ENCODE measurements around the gene CSRP1. TPM values are rescaled to one million over a fixed set of nuclear protein-coding genes. Genes with fewer than 3 reads are reported as not detected.

The CSRP1 gene
- total and polyA plus RNA-seq, 9 of the 15 experiments (the other 6 are each of a cell fraction or from before 2014, with no cell fraction given): 6.8 to 39.4 (median 23.7) TPM

GRCh38 chr1:201493757-201494617 lies 12.9 kb downstream of the CSRP1 start:
- in situ Hi-C loops (cut with MboI): no loop called here
- Histone ChIP-seq H3K9ac (ENCODE audit: insufficient read depth in 1 of 2, low read depth in 2 of 2, low read length in 2 of 2) (no peak overlapping the region), H3K4me2 (ENCODE audit: insufficient read depth, low read length) (no peak overlapping the region), H3K4me3 (no peak overlapping the region), H3K9me1 (ENCODE audit: control insufficient read depth, insufficient read depth, low read length) (no peaks in the 10 kb centered on the region), H2AFZ (ENCODE audit: low read depth, low read length) (no peak overlapping the region), H3K27ac (ENCODE audit: extremely low read depth, low read depth, low read length) (no peak overlapping the region), H3K36me3 (ENCODE audit: control insufficient read depth, insufficient read depth, low read length) (no peaks in the 10 kb centered on the region), H4K20me1 (replicated peaks; ENCODE audit: control insufficient read depth, insufficient read depth, low read length) (no peaks in the 10 kb centered on the region), H3K4me1 (replicated peaks in 1 of 2; ENCODE audit: control insufficient read depth in 2 of 2, insufficient read depth in 2 of 2, low read length in 2 of 2) (peaks cover 0 to 3% of the 10 kb centered on the region in 2 experiments; a peak in 3 of 5 replicates), H3K79me2 (ENCODE audit: control insufficient read depth, insufficient read depth, low read length) (no peaks in the 10 kb centered on the region), H3K9me3 (replicated peaks; ENCODE audit: control insufficient read depth, insufficient read depth, low read depth, low read length) (no peaks in the 10 kb centered on the region), H3K27me3 (ENCODE audit: control insufficient read depth in 2 of 2, insufficient read depth in 2 of 2, low read length in 2 of 2) (peaks cover 0 to 10% of the 10 kb centered on the region in 2 experiments; a peak in 1 of 5 replicates)
- no peak for ATAC-seq
- no TSS peak for BruUV-seq (replicated peaks)
- no peak for DNase-seq (ENCODE audit: extremely low read depth in 1 of 4, low spot score in 3 of 4)
- POLR2A ChIA-PET: interaction anchor here (0.5 to 1.6 kb wide), 2 partner anchors 8 to 10 kb away, joined by 3 to 4 read pairs; no protein-coding TSS in a partner anchor
- WGBS (ENCODE audit: insufficient coverage, low coverage, missing lambda C conversion rate): 44% methylated on average over 15 of the region's 15 CpGs
- TF ChIP-seq PBX2 (CRISPR knock-in tag; IDR thresholded peaks at IDR 0.05; ENCODE audit: low read depth): no peak
- TF ChIP-seq PBX2 (tag; conservative IDR thresholded peaks at IDR 0.05; ENCODE audit: low read depth): peak; percentile 69
- TF ChIP-seq ZNF780A (CRISPR knock-in tag; IDR thresholded peaks at IDR 0.05): no peak
- 0 out of 2 replicates have a peak, but pooled peaks have one; percentile 17 for TF ChIP-seq EGR1 (conservative IDR thresholded peaks at IDR 0.05)
- peak; percentile 28; the same call in 1 of the 2 replicates for TF ChIP-seq PKNOX1 (IDR thresholded peaks at IDR 0.05)
- TF ChIP-seq, protein P1, sequence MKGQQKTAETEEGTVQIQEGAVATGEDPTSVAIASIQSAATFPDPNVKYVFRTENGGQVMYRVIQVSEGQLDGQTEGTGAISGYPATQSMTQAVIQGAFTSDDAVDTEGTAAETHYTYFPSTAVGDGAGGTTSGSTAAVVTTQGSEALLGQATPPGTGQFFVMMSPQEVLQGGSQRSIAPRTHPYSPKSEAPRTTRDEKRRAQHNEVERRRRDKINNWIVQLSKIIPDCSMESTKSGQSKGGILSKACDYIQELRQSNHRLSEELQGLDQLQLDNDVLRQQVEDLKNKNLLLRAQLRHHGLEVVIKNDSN (CRISPR knock-in tag; IDR thresholded peaks at IDR 0.05): 0 out of 2 replicates have a peak, but pooled peaks have one; percentile 6
- peak; percentile 54 for TF ChIP-seq MEIS2 (IDR thresholded peaks at IDR 0.05; ENCODE audit: partially characterized antibody)
- CTCF ChIA-PET (ENCODE audit: low intra/inter-chr PET ratio): no interaction called here
- intact Hi-C loops (cut with micrococcal nuclease): no loop called here
- FAIRE-seq: no peak
